ENCODE measurements around the gene SLC11A1. TPM values are rescaled to one million over a fixed set of nuclear protein-coding genes. Genes with fewer than 3 reads are reported as not detected.

Gene SLC11A1
- total and polyA plus RNA-seq, 3 donors from 2014 or later = 2.8 to 32.3 (median 12.7) TPM

DNA sequence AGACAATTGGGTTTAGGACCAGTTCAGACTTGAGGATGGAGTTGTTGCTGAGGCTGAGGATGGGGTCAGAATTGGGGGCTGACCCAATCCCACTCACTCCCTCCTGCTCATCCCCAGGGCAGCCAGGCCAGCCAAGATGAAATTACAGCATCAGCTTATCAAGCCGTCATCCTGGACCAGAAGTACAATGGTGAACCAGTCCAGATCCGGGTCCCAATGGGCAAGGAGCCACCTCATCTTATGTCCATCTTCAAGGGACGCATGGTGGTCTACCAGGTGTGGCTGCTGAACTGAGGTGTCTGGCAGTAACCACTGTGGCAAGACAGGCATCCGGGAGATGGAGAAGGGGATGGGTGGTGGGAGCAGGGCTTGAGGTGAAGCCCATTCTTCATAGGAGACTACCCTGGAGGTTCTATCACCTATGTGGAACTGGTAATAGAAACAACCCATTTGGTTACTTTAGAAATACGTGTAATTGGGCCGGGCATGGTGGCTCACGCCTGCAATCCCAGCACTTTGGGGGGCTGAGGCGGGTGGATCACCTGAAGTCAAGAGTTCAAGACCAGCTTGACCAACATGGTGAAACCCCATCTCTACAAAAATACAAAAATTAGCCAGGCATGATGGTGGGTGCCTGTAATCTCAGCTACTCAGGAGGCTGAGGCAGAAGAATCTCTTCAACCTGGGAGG, 50.7 kb downstream of the SLC11A1 start:
- intact Hi-C loops (cut with DNase I; ENCODE audit: low total_unique reads) = no loop called here
- Histone ChIP-seq H3K27me3 (no peaks in the 10 kb centered on the region), H3K27ac (no peak overlapping the region), H3K4me3 (no peak overlapping the region), H3K4me1 (peaks cover 3% of the 10 kb centered on the region), H3K36me3 (ENCODE audit: low read depth, missing control alignments) (no peaks in the 10 kb centered on the region), H3K9me3 (no peaks in the 10 kb centered on the region)
- 94 to 97% methylated on average over 5 to 8 of the region's 8 CpGs for WGBS, 2 donors
- TF ChIP-seq POLR2A (IDR thresholded peaks at IDR 0.05) = no peak
- TF ChIP-seq, protein P1, sequence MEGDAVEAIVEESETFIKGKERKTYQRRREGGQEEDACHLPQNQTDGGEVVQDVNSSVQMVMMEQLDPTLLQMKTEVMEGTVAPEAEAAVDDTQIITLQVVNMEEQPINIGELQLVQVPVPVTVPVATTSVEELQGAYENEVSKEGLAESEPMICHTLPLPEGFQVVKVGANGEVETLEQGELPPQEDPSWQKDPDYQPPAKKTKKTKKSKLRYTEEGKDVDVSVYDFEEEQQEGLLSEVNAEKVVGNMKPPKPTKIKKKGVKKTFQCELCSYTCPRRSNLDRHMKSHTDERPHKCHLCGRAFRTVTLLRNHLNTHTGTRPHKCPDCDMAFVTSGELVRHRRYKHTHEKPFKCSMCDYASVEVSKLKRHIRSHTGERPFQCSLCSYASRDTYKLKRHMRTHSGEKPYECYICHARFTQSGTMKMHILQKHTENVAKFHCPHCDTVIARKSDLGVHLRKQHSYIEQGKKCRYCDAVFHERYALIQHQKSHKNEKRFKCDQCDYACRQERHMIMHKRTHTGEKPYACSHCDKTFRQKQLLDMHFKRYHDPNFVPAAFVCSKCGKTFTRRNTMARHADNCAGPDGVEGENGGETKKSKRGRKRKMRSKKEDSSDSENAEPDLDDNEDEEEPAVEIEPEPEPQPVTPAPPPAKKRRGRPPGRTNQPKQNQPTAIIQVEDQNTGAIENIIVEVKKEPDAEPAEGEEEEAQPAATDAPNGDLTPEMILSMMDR (IDR thresholded peaks at IDR 0.05) = no peak
- no peak for DNase-seq

DNA sequence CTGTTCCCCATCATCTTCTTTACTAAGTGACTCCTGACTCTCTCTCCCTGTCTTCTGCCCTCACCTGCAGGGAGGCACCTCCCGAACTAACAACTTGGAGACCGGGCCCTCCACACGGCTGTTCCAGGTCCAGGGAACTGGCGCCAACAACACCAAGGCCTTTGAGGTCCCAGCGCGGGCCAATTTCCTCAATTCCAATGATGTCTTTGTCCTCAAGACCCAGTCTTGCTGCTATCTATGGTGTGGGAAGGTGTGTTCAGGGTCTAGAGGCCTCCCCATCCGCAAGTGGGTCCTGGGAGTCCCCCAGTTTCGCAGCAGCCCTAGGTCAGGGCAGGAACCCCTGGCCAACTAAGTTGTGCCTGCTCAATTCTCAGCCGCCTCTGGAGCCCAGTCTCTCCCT, 52.4 kb downstream of the SLC11A1 start:
- Histone ChIP-seq H3K27me3 (no peaks in the 10 kb centered on the region), H3K27ac (no peak overlapping the region), H3K9me3 (no peaks in the 10 kb centered on the region), H3K36me3 (ENCODE audit: low read depth, missing control alignments) (no peaks in the 10 kb centered on the region), H3K4me3 (no peak overlapping the region), H3K4me1 (peaks cover 3% of the 10 kb centered on the region)
- no peak for DNase-seq
- TF ChIP-seq, protein P1 (IDR thresholded peaks at IDR 0.05) = no peak
- intact Hi-C loops (cut with DNase I; ENCODE audit: low total_unique reads) = no loop called here
- WGBS, 2 donors = 96 to 98% methylated on average over 9 of the region's 9 CpGs

DNA sequence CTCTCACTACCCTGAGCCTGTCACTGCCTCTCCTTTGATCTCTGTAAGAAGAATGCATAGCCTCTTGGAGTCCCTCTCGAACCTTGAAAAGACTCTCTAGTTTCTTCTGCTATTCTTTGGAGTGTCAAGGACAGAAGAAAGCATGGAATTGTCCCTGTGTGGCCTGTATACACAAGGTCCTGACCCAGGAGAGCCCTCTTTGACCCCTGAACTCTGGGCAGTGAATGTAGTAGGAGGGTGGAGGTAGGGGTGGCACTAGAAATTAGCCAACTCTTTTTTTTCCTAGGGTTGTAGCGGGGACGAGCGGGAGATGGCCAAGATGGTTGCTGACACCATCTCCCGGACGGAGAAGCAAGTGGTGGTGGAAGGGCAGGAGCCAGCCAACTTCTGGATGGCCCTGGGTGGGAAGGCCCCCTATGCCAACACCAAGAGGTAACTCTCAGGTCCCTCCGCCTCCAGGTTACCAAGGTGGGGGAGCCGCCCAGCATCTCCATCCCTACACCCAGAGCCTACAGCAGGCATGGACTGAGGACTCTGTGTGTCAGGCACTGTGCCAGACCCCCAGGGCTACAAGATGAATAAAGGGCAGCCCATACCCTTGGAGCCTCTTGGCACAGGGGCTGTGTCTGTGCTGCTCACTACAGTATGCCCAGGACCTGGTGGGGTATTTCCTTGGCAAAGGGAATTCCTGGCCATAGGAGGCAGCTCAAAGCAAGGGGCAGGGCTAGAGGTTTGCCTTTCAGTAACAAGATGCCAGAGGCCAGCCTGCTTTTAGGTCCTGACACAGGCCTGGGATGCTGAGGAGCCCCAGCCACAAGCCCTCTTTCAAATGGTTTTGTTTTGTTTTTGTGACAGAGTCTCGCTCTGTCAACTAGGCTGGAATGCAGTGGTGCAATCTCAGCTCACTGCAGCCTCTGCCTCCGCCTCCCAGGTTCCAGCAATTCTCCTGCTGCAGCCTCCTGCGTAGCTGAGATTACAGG, 53.2 kb downstream of the SLC11A1 start:
- H3K27me3 ChIP-seq = no peaks in the 10 kb centered on the region
- intact Hi-C loops (cut with DNase I; ENCODE audit: low total_unique reads) = no loop called here
- H3K27ac ChIP-seq = no peak overlapping the region
- no peak for DNase-seq
- H3K36me3 ChIP-seq (ENCODE audit: low read depth, missing control alignments) = no peaks in the 10 kb centered on the region
- WGBS, 2 donors = 96% methylated on average over 10 to 11 of the region's 11 CpGs
- TF ChIP-seq, protein P1 (IDR thresholded peaks at IDR 0.05) = no peak
- no peak for TF ChIP-seq POLR2A (IDR thresholded peaks at IDR 0.05)
- H3K4me1 ChIP-seq = peaks cover 3% of the 10 kb centered on the region
- no peak overlapping the region for H3K4me3 ChIP-seq
- no peaks in the 10 kb centered on the region for H3K9me3 ChIP-seq

DNA sequence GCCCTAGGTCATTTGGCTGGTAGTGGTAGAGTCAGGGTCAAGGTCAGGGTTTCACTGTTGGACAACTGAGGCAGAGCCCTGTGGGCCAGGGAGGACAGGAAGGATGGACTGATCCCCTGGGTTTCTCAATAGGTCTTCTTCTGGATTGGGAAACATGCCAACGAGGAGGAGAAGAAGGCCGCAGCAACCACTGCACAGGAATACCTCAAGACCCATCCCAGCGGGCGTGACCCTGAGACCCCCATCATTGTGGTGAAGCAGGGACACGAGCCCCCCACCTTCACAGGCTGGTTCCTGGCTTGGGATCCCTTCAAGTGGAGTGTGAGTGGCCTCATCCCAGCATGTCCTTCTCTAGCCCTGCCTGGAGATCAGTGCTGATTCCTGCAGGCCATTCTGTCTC, 54.9 kb downstream of the SLC11A1 start:
- WGBS, 2 donors = 49 to 81% methylated on average over 3 to 5 of the region's 5 CpGs
- Histone ChIP-seq H3K4me1 (peaks cover 3% of the 10 kb centered on the region), H3K27ac (no peak overlapping the region), H3K36me3 (ENCODE audit: low read depth, missing control alignments) (no peaks in the 10 kb centered on the region), H3K4me3 (no peak overlapping the region), H3K9me3 (no peaks in the 10 kb centered on the region), H3K27me3 (no peaks in the 10 kb centered on the region)
- no peak for TF ChIP-seq POLR2A (IDR thresholded peaks at IDR 0.05)
- TF ChIP-seq, protein P1 (IDR thresholded peaks at IDR 0.05) = no peak
- intact Hi-C loops (cut with DNase I; ENCODE audit: low total_unique reads) = no loop called here
- DNase-seq = no peak
